CD4-positive, alpha-beta memory T cell (primary cell): ENCODE data around the gene SLC17A3. TPM values are rescaled to one million over a fixed set of nuclear protein-coding genes. Genes with fewer than 3 reads are reported as not detected.
A peak's percentile ranks its signal among the peaks of the same experiment; 100 is the strongest.

Experiments used
- CTCF ChIA-PET: fragments of 350-600 bp; sonication (Branson Sonifier 250); formaldehyde crosslinking; loops from one replicate; lab custom pipeline; 2021; ENCODE audit warnings: inconsistent platforms; ENCODE audit not compliant: partially characterized antibody; lab: Charles Lee
- POLR2A ChIA-PET: fragments of 350-600 bp; sonication (Branson Sonifier 250); formaldehyde crosslinking; loops from one replicate; lab custom pipeline; 2021; ENCODE audit not compliant: partially characterized antibody; lab: Charles Lee
- DNase-seq, 5 donors: peaks; one replicate each; pipeline versions ENCODE4 v3.0.0 to v3.0.0-alpha.2; 2020 to 2022; ENCODE audit warnings: mixed read lengths in 1 of 5
- H3K27ac ChIP-seq: one replicate; pipeline ENCODE4 v1.7.0; 2013; ENCODE audit warnings: low read depth, low read length
- H3K27me3 ChIP-seq: 2 replicates; pipeline ENCODE4 v1.7.0; 2013; ENCODE audit warnings: mild to moderate bottlenecking, low read length, moderate library complexity; ENCODE audit not compliant: insufficient read depth
- H3K36me3 ChIP-seq: 2 replicates; pipeline ENCODE4 v1.7.0; 2013; ENCODE audit warnings: mild to moderate bottlenecking, low read length, moderate library complexity; ENCODE audit not compliant: insufficient read depth
- H3K4me1 ChIP-seq: 2 replicates; pipeline ENCODE4 v1.7.0; 2013; ENCODE audit warnings: mild to moderate bottlenecking, low read length, moderate library complexity; ENCODE audit not compliant: insufficient read depth
- H3K4me3 ChIP-seq, 2 donors: one replicate each; pipeline ENCODE4 v1.7.0; 2013; ENCODE audit warnings: low read length in 2 of 2, mild to moderate bottlenecking in 1 of 2
- H3K9me3 ChIP-seq, 2 donors: one replicate each; pipeline ENCODE4 v1.7.0; 2013; ENCODE audit warnings: low read length in 2 of 2, control low read depth in 1 of 2; ENCODE audit not compliant: control insufficient read depth in 1 of 2
- H3K27ac Mint-ChIP-seq, 7 donors: one replicate each; pipeline ENCODE4 v1.8.0; 2020 to 2021; ENCODE audit warnings: mixed read lengths in 7 of 7, mild to moderate bottlenecking in 6 of 7, inconsistent platforms in 3 of 7, moderate library complexity in 3 of 7
- H3K27me3 Mint-ChIP-seq, 2 donors: one replicate each; pipeline ENCODE4 v1.8.0; 2020 to 2021; ENCODE audit warnings: mixed read lengths in 2 of 2
- H3K36me3 Mint-ChIP-seq, 2 donors: one replicate each; pipeline ENCODE4 v1.8.0; 2020 to 2021; ENCODE audit warnings: mixed read lengths in 2 of 2, inconsistent platforms in 1 of 2, mild to moderate bottlenecking in 1 of 2
- H3K4me1 Mint-ChIP-seq, 4 donors: one replicate each; pipeline ENCODE4 v1.8.0; 2020 to 2021; ENCODE audit warnings: mixed read lengths in 4 of 4, mild to moderate bottlenecking in 1 of 4
- H3K4me3 Mint-ChIP-seq, 8 donors: one replicate each; pipeline ENCODE4 v1.8.0; 2020 to 2021; ENCODE audit warnings: mixed read lengths in 8 of 8, mild to moderate bottlenecking in 7 of 8, moderate library complexity in 6 of 8, inconsistent platforms in 3 of 8
- H3K9me3 Mint-ChIP-seq, 8 donors: one replicate each; pipeline ENCODE4 v1.8.0; 2020 to 2021; ENCODE audit warnings: mixed read lengths in 8 of 8, mild to moderate bottlenecking in 5 of 8, inconsistent platforms in 3 of 8, moderate library complexity in 1 of 8
- intact Hi-C: fragments of 100-400 bp; cut with micrococcal nuclease; formaldehyde crosslinking; loops from one replicate; pipeline ENCODE4 v1.15.1; 2023
- polyA plus RNA-seq, 2 donors: library from polyadenylated mRNA; unstranded; fragments of 300-500 nt; fragmentation: Illumina TruSeq; gene quantifications; one replicate each; pipeline ENCODE4 v1.2.3, GENCODE V29; 2021
- total RNA-seq, 2 experiments: library from RNA; stranded (reverse); gene quantifications; one replicate each; pipeline ENCODE4 v1.2.3, GENCODE V29; 2021

Gene SLC17A3, protein sequence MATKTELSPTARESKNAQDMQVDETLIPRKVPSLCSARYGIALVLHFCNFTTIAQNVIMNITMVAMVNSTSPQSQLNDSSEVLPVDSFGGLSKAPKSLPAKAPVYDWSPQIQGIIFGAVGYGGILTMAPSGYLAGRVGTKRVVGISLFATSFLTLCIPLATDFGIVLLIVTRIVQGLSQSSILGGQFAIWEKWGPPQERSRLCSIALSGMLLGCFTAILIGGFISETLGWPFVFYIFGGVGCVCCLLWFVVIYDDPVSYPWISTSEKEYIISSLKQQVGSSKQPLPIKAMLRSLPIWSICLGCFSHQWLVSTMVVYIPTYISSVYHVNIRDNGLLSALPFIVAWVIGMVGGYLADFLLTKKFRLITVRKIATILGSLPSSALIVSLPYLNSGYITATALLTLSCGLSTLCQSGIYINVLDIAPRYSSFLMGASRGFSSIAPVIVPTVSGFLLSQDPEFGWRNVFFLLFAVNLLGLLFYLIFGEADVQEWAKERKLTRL
- under 1 TPM; 0.81 to 1.00 TPM for total RNA-seq
- under 1 TPM in 1 of 2 donors, not detected in 1; 0.75 TPM for polyA plus RNA-seq

- Mint-ChIP-seq H3K36me3 (no peaks in the 10 kb centered on the region), H3K27ac (peak within 1 kb of the TSS; percentile 61 to 91 (median 84)), H3K27me3 (no peaks in the 10 kb centered on the region), H3K9me3 (peaks cover 0 to 3% (median 0%) of the 10 kb centered on the region in 8 donors), H3K4me3 (peak within 1 kb of the TSS in 7 of 8 donors; percentile 2 to 44 (median 29)), H3K4me1 (peaks cover 19 to 44% (median 35%) of the 10 kb centered on the region in 4 donors)
- H3K4me1 ChIP-seq, result peaks cover 35% of the 10 kb centered on the region
- H3K27ac ChIP-seq, result no peak within 1 kb of the TSS
- no peaks in the 10 kb centered on the region for H3K36me3 ChIP-seq
- CTCF ChIA-PET, result interaction anchor here (1.4 to 3.2 kb wide), 4 partner anchors 8 to 118 kb away, joined by 4 to 21 read pairs (median 4); no protein-coding TSS in a partner anchor
- H3K4me3 ChIP-seq, result no peak within 1 kb of the TSS
- POLR2A ChIA-PET, result interaction anchor here (2.5 kb wide), 1 partner anchor 10 kb away, joined by 11 read pairs; no protein-coding TSS in a partner anchor
- intact Hi-C loops, result no loop called here
- H3K27me3 ChIP-seq, result no peaks in the 10 kb centered on the region
- no peaks in the 10 kb centered on the region for H3K9me3 ChIP-seq
- no peak for DNase-seq
Observed at GRCh38 chr6:25874118-25874517, at the start of gene SLC17A3. SLC17A3 (minus strand) TSS chr6:25874243; CDS start chr6:25868387, 5,856 bp downstream.

DNA sequence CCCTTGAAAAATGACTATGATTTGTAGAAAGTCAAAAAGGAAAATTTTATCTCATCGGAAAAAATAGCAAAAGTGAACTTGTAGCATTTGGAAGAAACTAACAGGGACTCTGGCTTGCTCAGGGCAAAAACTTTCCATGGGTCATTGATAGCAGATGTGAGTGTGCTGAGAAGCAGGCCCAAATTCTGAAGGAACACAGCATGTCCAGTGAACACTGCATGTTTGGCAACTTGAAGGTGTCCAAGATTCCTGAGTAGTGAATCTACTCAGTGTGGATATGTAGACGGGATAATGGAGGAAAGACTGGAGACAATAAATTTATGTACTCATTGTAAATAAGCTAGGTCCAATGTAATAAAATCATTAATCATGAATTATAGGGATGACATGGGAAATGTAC, 48.3 kb upstream of the SLC17A3 start:
- Mint-ChIP-seq H3K36me3 (no peaks in the 10 kb centered on the region), H3K4me1 (no peaks in the 10 kb centered on the region), H3K27me3 (peaks cover 3 to 6% of the 10 kb centered on the region in 2 donors), H3K4me3 (no peak overlapping the region), H3K27ac (no peak overlapping the region), H3K9me3 (no peaks in the 10 kb centered on the region)
- H3K27me3 ChIP-seq, result no peaks in the 10 kb centered on the region
- ChIA-PET CTCF (no interaction called here), POLR2A (no interaction called here)
- H3K4me3 ChIP-seq, result no peak overlapping the region
- no peak overlapping the region for H3K27ac ChIP-seq
- no peaks in the 10 kb centered on the region for H3K4me1 ChIP-seq
- intact Hi-C loops, result no loop called here
- no peak for DNase-seq
- H3K36me3 ChIP-seq, result no peaks in the 10 kb centered on the region
- H3K9me3 ChIP-seq, result no peaks in the 10 kb centered on the region

DNA sequence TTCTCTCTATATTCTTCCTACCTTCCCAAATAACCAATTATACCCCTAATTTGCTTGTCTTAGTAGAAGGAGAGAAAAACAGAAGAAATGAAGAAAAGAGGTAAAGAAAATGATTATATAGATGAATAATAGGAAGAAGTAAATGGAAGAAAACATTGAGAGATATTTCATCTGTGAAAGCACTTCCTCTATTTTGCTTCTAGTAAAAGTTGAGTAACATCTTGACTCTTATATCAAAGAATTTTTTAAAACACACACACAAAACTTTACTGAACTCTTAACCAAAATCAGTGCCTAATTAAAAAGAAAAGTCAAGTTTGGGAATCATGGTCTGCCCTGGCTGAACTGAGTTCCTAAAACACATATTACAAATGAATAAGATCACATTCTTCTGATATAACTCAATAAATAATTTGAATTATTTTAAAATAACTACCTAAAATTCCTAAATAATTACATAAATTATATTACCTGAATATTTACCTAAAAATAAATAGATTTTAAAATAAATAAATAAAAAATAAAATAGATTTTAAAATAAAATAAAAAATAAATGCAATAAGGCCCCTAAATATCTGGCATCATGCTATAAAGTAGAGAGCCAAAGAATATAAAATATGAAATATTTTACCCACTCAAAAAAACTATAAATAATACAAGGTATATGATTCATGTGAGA, 47.6 kb upstream of the SLC17A3 start:
- Histone ChIP-seq H3K36me3 (no peaks in the 10 kb centered on the region), H3K9me3 (no peaks in the 10 kb centered on the region), H3K27ac (no peak overlapping the region), H3K4me1 (no peaks in the 10 kb centered on the region), H3K4me3 (no peak overlapping the region), H3K27me3 (no peaks in the 10 kb centered on the region)
- DNase-seq, result no peak
- ChIA-PET CTCF (no interaction called here), POLR2A (no interaction called here)
- no peak overlapping the region for H3K4me3 Mint-ChIP-seq
- peaks cover 3 to 6% of the 10 kb centered on the region in 2 donors for H3K27me3 Mint-ChIP-seq
- intact Hi-C loops, result no loop called here
- no peaks in the 10 kb centered on the region for H3K9me3 Mint-ChIP-seq
- H3K27ac Mint-ChIP-seq, result no peak overlapping the region
- no peaks in the 10 kb centered on the region for H3K36me3 Mint-ChIP-seq
- H3K4me1 Mint-ChIP-seq, result no peaks in the 10 kb centered on the region

DNA sequence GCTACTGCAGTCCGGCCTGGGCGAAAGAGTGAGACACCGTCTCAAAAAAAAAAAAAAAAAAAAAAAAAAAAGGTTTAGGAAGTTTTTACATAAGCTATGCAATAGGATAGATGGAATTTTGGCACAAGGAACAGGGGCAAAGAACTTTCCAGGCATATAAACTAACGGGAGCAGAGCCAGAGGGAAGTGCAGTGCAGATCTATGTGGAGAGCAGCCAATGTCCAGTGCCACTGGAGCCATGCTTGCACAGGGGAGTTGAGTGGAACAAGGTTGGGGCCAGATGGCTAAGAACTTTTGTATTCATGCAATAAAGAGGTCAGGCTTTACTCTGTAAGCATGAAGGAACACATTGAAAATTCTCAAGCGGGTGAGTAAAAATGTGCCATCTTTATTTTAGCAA, 45.6 kb upstream of the SLC17A3 start:
- Histone ChIP-seq H3K9me3 (no peaks in the 10 kb centered on the region), H3K4me1 (no peaks in the 10 kb centered on the region), H3K27me3 (no peaks in the 10 kb centered on the region), H3K36me3 (no peaks in the 10 kb centered on the region), H3K4me3 (no peak overlapping the region), H3K27ac (no peak overlapping the region)
- H3K4me3 Mint-ChIP-seq, result no peak overlapping the region
- no peak overlapping the region for H3K27ac Mint-ChIP-seq
- intact Hi-C loops, result no loop called here
- H3K36me3 Mint-ChIP-seq, result no peaks in the 10 kb centered on the region
- H3K9me3 Mint-ChIP-seq, result no peaks in the 10 kb centered on the region
- CTCF ChIA-PET, result interaction anchor here (1.1 kb wide), 1 partner anchor 20 kb away, joined by 3 read pairs; no protein-coding TSS in a partner anchor
- H3K27me3 Mint-ChIP-seq, result peaks cover 5 to 9% of the 10 kb centered on the region in 2 donors
- DNase-seq, result no peak
- POLR2A ChIA-PET, result no interaction called here
- H3K4me1 Mint-ChIP-seq, result no peaks in the 10 kb centered on the region

DNA sequence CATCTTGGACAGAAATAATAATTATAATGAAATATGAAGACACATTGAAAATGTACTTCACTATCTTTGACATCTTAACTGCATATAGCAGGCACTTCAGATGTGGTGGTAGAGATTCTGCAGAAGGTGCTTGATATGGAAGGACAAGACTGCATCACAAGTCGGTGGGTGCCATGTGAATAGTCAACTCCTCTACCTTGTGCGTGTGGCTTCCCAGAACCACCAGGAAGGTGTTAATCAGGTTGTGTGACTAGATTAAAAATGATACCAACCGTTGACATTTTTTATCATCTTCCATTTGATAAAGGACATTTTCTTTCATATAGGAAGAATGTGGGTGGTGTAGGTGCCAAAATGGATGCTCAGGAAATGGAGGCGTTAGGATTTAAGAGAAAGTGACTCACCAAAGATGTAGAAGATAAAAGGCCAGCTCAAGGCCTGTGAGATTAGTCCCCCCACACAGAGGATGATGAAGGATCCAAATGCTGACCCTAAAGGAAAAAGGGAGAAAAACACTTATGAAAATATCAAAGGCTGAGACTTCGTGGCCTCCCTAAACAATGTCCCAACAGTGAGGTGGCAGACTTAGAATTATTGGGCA, 44.1 kb upstream of the SLC17A3 start:
- no peaks in the 10 kb centered on the region for H3K36me3 Mint-ChIP-seq
- H3K36me3 ChIP-seq, result no peaks in the 10 kb centered on the region
- no peaks in the 10 kb centered on the region for H3K9me3 ChIP-seq
- H3K4me3 Mint-ChIP-seq, result no peak overlapping the region
- H3K4me3 ChIP-seq, result no peak overlapping the region
- H3K27me3 Mint-ChIP-seq, result peaks cover 2 to 5% of the 10 kb centered on the region in 2 donors
- intact Hi-C loops, result no loop called here
- no peaks in the 10 kb centered on the region for H3K9me3 Mint-ChIP-seq
- H3K4me1 ChIP-seq, result no peaks in the 10 kb centered on the region
- no peaks in the 10 kb centered on the region for H3K4me1 Mint-ChIP-seq
- no peak for DNase-seq
- H3K27ac ChIP-seq, result no peak overlapping the region
- POLR2A ChIA-PET, result no interaction called here
- no peaks in the 10 kb centered on the region for H3K27me3 ChIP-seq
- CTCF ChIA-PET, result no interaction called here
- no peak overlapping the region for H3K27ac Mint-ChIP-seq

DNA sequence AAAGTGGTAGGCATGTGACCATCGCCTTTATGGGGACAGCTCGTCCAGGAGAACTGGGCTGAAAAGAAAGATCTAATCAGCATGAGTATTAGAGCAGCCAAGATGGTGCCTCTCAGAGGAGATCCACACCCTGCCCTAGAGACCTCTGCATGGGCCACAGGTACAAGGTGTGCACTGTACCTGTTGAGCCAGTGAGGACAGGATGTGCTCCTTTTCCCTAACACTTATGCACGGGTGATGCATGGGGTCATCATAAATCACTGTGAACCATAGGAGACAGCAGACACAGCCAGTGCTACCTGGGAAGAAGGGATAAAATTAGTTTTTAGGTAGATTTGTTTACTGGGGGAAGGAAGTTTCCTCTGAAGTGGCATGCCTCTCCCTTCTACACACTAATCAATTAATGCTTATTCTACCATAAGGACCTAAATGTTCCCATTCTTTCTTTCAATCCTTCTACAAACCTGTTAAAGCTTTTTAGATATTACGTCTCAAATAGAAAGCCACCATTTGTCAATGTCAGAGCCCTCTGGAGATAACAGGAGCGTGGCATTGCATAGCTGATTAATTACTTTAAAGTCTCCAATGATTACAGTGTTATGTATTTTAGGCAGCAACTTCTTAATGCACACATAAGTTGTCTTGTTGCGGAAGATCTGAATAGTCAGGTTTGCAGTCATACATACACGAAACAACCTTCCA, 42.9 kb upstream of the SLC17A3 start:
- Mint-ChIP-seq H3K4me1 (no peaks in the 10 kb centered on the region), H3K27ac (no peak overlapping the region), H3K9me3 (no peaks in the 10 kb centered on the region), H3K4me3 (no peak overlapping the region), H3K36me3 (no peaks in the 10 kb centered on the region), H3K27me3 (peaks cover 4 to 7% of the 10 kb centered on the region in 2 donors)
- ChIA-PET CTCF (interaction anchor here (0.8 kb wide), 1 partner anchor 13 kb away, joined by 3 read pairs; no protein-coding TSS in a partner anchor), POLR2A (no interaction called here)
- no peaks in the 10 kb centered on the region for H3K4me1 ChIP-seq
- no peaks in the 10 kb centered on the region for H3K36me3 ChIP-seq
- H3K4me3 ChIP-seq, result no peak overlapping the region
- intact Hi-C loops, result no loop called here
- H3K9me3 ChIP-seq, result no peaks in the 10 kb centered on the region
- H3K27ac ChIP-seq, result no peak overlapping the region
- no peaks in the 10 kb centered on the region for H3K27me3 ChIP-seq
- DNase-seq, result no peak
